GM18498 (cell line): Measurements from ENCODE around the gene CARHSP1.
"Not testable (repeated sequence)": the region's sequence is repeated elsewhere in the genome, so short reads cannot be mapped to it uniquely, and the experiment has no call there.

ENCODE experiments used
- ATAC-seq: cut with Tn5 transposase; IDR thresholded peaks from one replicate; pipeline ENCODE4 v1.9.1; 2021; ENCODE audit warnings: mild to moderate bottlenecking, moderate library complexity; ENCODE audit not compliant: unreplicated experiment

CARHSP1 gene

DNA sequence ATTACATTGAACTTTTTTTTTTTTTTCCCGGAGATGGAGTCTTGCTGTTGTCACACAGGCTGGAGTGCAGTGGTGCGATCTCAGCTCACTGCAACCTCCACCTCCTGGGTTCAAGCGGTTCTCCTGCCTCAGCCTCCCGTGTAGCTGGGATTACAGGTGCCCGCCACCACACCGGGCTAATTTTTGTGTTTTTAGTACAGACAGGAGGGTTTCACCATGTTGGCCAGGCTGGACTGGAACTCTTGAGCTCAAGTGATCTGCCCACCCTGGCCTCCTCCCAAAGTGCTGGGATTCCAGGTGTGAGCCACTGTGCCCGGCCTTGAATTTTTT lies 5.0 kb upstream of the CARHSP1 start:
- not testable (repeated sequence) for ATAC-seq

DNA sequence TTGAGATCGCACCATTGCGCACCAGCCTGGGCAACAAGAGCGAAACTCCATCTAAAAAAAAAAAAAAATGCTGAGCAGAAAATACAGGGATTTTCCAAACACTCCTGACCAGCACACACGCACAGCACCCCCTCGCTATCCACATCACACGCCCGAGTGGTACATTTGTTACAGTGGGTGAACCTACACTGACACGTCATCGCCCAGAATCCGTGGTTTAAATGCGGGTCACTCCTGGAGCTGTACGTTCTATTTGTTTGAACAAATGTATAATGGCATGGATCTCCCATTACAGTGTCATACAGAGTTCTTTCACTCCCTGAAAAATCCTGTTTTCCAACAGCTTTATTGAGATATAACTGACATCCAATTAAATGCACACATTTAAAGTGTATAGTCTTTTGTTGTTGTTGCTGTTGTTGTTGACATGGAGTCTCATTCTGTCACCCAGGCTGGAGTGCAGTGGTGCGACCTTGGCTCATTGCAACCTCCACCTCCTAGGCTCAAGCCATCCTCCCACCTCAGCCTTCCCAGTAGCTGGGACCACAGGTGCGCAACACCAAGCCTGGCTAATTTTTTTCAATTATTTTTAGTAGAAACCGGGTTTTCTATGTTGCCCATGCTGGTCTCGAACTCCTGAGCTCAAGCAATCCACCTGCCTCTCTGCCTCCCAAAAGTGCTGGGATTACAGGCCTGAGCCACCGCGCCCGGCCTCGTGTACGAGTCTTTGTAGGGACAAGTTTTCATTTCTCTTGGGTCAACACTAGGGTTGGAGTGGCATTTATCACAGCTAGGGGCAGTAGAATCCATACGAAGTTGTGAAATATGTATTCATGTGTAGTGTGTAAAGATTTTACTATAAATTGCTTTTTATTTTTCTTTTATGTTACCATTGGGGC lies 4.4 kb upstream of the CARHSP1 start:
- ATAC-seq = no peak

DNA sequence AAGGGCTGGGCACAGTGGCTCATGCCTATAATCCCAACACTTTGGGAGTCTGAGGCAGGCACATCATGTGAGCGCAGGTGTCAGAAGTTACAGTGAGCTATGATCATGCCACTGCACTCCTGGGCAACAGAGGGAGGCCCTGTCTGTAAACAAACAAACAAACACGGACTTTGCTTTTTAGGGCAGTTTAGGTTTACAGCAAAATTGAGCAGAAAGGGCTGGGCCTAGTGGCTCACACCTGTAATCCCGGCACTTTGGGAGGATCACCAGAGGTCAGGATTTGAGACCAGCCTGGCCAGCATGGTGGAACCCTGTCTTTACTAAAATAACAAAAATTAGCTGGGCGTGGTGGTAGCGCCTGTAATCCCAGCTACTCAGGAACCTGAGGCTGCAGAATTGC lies 3.3 kb upstream of the CARHSP1 start:
- ATAC-seq = no peak

DNA sequence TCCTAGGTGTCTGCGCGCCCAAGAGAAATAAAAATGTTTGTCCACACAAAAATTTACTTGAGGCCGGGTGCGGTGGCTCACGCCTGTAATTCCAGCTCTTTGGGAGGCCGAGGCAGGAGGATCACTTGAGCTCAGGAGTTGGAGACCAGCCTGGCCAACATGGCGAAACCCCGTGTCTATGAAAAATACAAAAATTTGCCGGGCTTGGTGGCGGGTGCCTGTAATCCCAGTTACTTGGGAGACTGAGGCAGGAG lies 1.1 kb upstream of the CARHSP1 start:
- ATAC-seq = not testable (repeated sequence)

DNA sequence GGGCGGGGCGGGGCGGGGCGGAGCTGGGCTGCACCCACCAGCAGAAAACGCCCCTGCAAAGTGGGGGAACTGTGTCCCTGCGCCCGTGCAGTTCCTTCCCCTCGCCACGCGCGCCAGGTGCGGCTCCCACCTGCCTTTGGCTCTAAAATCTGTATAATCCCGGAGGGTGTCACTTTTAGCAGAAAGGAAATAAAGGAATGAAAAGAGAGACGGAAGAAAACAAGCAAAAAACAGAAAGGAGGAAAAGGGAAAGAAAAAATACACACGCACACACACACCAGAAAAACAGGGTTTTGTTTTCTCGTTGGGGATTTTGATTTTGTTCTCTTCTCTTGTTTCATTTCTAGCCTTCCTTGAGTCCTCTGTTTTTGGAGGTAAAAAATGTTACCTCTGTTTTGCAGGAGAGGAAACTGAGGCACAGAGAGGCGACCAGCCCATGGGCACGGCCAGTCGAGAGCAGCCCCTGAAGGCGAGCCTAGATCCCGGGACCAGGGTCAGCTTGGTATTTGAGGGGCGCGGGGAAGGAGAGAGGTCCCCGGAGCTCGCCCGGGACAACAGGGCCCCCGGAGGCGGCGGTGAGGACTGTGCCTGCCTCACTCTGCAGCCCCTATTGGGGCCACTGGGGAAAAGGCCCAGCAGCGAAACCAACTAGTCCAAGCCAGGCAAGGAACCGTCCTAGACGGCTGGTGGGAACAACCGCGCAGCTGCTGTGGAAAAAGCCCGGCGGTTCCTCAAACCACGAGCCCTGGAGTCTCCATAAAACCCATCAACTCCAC lies 594 bp upstream of the CARHSP1 start:
- ATAC-seq = no peak

DNA sequence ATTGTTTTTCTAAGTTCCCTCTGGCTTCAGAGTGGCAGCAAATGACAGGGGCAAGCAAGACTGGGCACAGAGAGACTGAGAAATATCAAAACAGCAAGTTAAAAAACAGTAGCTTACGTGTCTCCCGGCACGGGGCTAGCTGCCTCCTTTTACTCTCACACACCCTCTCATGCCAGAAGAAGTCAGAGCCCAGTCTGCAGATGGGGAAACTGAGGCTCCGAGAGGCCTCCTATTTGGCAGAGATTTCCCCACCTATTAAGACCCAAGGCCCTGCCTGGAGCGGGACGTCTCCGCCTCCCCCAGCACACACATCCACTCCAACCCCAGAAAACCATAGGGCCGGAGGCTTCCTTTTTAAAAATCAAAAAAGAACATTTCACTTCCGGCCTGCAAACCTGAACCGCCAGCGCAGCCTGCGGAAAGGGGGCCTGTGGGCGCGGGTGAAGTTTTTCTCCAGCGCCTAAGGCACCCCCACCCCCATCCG lies 832 bp downstream of the CARHSP1 start:
- no peak for ATAC-seq

DNA sequence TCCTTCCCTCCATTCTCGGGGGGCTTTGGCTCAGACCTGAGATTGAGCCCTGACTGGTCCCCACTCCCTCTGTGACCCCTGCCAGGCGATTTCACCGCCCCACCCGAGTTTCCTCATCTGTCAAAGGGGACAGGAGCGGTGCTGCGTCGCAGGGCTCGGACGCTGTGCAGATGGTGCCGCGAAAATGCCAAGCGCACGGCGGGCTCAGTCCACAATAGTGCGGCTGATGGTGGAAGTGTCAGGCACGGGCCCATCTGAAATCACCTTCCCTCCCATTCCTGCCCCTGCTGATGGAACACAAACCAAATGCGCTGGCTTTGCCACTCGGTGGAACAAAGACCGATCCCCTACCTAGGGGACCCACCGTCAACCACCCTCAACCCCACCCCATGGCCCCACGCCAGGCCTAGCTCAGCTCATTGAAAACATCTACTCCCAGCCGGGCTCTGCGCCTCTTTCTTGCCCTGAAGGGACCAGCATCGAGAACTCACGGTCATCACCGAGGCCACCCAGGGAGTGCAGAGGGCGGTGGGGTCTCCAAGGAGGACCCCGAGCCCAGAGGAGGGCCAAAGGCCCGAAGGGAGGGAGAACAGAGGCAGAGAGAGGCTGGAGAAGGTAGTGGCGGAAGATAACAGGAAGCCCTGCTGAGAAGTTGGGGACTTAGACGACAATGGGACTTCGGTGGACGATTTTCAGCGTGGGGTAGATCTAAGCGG lies 1.4 kb downstream of the CARHSP1 start:
- no peak for ATAC-seq

DNA sequence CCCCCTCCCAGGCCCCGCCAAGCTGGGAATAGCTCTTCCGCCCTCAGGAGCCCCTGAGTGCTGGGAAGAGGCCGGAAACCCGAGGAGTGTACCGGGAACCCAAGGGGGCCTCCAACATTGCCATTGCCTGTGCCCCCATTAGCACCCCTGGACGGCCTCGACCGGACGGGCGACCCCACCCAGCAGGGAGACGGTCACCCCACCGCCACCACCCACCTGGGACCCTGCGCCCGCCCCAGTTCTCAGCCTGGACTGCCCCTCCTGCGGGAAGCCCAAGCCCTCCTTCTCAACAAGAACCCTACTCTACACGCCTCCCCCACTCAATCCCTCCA lies 2.0 kb downstream of the CARHSP1 start:
- ATAC-seq = no peak

DNA sequence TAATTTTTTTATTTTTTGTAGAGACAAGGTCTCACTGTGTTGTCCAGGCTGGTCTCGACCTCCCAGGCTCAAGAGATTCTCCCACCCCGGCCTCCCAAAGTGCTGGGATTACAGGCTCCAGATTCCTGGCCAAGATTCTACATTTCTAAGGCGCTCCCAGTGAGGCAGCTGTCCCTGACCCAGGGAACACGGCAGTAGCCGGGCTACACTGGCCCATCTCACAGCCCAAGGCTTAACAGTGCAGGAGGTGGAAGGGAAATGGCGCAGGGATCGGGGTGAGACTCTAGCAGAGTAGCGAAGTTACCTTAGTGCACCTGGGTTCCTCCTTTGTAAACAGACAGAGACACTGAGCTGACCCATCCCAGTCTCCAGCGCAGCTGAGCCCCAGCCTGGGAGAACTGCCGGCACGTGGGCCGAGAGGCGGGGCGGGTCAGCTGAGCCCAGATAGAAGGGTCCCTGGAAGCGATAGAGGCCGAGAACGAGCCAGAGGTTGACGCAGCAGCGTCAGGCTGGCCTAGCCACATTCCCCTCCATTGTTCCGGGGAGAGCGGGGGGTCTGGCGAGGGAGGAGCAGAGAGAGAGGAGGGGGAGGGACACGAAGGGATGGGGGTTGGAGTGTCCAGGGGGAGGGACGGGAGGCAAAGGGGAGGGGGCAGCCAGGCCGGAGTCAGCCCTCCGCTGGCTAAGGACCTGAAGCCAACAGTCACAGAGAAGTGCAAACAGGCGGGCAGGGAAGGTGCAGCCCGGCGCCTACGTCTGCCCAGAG lies 2.5 kb downstream of the CARHSP1 start:
- ATAC-seq = no peak

DNA sequence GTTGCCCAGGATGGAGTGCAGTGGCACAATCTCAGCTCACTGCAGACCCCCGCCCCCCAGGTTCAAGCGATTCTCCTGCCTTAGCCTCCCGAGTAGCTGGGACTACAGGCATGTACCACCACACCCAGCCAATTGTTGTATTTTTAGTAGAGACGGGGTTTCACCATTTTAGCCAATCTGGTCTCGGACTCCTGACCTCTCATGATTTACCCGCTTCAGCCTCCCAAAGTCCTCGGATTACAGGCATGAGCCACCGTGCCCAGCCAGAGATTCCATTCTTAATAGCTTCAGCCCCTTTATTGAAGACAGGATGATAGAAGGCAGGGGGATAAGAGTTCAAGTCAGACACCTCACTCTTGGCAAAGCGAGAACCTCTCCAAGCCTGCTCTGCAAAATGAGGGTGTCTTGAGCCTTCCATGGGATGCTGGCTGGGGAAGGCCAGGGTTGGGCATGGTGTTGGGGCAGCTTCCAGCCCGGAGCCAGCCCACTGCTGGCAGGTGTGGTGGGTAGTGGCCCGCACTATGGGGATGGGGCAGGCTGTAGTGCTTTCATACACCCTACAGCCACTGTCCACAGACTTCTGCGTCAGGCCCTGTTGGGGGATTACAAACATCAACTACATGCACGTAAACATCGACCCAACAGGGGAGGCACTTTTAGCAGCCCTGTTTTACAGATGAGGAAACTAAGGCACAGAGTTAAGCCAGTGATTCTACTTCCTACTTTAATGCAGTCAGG lies 3.5 kb downstream of the CARHSP1 start:
- ATAC-seq = no peak

DNA sequence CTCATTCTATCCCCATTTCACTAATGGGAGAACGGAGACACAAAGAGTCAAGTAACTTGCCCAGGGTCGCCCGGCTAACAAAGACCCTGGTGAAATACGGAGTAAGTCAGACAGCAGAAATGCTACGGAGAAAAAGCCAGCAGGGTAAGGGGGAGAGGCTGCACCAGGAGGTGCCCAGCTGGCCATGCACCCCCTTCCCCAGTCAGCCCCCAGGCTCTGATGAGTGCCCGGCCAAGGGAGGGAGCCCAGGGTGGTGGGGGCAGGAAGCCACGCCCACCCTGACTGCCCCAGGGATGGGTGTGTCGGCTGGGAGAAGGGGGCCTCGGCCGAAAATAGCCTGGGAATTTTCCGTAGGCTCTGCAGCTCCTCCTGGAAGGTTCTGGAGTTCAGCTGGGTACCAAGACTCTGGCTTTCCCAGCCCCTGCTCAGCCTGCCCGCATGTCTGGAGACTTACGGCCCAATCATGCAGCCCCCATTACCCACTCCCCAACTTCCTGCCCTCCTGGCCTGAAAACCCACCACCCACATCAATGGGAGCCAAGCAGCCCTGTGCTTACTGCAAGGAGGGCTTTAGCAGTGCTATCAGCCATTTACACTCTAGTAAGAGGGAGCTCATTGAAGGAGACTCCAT lies 4.2 kb downstream of the CARHSP1 start:
- no peak for ATAC-seq

DNA sequence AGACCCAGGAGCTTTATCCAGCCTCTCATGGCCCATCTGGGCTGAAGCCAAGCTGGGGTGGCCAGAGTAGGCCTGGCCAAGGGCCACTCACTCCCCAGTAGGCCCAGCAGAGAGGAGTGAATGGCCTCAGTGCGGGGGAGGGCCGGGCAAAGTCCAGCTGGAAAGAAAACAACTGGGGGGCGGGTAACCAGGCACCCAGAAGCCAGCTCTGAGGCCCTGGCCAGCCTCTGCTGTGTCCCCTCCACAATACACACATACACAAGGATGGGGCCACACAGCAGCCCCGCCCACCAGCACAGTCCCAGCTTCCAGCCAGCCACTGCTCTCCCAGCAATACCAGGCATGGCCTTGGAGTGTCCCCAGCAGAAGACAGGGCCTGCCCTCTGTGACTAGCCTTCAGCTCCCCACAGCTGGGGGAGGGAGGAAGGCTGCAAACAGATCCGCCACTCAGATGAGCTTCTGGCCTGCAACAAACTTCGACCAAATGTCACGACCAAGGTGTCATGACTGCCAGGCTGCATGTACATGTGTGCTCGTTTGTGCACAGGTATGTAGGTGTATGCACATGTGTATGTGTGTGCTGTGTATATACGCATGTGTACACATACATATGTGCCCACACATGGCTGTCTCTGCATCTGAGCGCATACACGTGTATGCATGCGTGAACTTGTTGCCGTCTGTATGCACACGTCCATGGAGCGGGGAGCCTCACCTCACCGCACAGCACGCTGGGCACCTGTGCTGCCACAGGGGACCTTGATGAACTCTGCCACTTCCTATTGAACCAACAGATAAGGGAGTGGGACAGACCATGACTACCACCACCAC lies 5.0 kb downstream of the CARHSP1 start:
- ATAC-seq = no peak

DNA sequence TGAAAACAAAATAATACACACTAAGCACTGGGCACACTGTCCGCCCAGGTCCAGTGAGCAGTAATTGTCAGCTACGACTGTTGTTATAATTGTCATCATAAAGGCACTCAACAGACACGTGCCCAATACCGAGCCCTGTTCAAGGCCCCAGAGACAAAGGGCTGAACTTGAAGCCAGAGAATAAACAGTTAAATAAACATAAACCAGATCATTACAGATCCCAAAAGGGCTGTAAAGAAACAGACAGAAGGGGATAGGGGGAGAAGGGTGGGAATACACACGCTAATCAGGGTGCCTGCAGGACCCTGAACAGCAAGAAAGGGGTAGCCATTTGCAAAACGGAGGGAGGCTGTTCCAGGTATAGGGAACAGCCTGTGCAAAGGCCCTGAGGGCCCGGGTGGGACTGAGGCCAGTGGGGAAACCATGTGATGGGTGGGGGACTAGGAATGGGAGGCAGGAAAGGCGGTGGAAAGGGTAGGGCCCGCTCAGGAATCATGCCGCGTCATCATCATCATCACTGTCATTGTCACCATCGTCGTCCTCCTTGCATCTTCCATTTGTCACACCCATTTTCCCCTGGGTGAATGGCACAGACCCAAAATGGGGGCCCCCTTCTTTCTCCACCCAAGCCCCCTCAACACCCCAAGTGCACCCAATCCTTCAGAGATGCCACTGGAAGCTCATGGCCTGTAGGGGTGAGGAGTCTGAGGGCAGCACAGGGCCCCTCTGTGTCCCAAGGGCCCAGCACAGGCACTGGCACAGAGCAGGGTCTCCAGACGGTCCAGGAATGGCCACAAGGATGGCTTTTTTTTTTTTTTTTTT lies 6.3 kb downstream of the CARHSP1 start:
- ATAC-seq = no peak

DNA sequence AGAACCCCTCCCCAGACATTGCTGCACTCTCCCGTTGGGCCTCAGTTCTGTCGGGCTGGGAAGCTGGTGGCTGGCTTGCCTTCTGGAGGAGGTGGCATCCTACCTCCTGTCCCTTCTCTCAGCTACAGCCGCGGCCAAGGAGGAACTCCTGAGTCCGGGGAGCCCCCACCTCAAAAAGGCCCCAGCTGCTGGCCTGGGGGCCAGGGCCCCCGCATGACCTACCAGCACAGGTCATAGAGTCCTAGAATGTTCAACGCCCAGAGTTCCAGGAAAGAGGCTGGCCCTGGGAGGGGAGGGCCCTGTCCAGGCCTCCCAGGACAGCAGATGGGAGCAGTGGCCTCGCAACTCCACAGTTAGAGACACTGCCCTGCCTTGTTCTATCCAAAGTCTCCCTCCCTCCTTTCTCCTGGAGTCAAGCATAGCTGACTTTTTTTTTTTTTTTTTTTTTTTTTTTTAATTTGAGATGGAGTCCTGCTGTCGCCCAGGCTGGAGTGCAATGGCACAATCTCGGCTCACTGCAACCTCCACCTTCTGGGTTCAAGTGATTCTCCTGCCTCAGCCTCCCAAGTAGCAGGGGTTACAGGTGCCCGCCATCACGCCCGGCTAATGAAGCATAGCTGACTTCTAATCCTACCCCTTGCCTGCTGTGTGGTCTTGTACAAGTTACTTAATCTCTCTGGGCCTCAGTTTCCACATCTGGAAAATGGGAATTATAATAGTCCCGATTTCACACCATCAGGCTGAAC lies 7.1 kb downstream of the CARHSP1 start:
- no peak for ATAC-seq

DNA sequence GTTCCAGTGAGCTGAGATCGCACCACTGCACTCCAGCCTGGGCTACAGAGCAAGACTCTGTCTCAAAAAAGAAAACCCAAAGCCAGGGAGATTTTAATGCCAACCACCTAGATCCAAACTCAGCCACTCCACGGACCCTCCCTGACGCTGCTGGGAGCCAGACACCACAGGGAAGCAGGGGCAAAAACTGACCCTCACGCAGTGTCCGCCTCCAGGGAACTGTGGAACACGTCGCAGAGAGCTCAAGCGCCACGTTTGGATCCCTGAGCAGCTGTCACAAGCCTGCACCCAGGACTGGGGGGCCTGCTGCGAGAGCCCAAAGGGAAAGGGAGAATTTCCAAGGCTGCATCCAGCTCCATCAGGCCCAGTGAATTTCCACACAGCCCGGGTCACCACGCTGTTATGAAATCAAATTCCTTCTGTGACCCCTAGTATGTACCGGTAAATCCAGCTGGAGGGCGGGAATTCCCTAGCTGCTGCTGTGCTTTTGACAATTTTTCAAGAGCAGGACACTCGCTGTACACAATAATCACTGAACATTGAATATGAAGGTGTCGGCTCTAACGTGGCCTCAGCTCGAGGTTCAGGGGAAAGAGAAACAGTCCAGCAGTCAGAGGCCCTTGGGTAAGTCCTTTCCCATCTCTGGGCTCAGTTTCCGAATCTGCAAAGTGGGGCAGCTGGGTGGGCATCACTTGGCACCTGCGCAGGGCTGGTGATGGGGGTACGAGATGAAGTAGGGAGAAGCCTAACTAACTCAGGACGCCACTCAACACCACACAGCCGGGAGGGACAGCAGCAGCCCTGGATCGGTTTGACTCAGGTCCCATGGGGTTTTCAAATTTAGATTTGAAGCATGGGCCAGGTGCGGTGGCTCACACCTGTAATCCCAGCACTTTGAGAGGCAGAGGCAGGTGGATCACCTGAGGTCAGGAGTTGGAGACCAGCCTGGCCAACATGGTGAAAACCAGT lies 8.6 kb downstream of the CARHSP1 start:
- ATAC-seq = no peak
